Inflammatory macrophage treated with lipopolysaccharide for 1 hour (primary cell): ENCODE data around the gene ATP6V0C.
"Not testable (repeated sequence)": the region's sequence is repeated elsewhere in the genome, so short reads cannot be mapped to it uniquely, and the experiment has no call there.

Experiments
- DNase-seq, 2 donors: peaks; one replicate each; pipeline ENCODE4 v3.0.0-alpha.2; 2020 to 2022

Gene ATP6V0C

DNA sequence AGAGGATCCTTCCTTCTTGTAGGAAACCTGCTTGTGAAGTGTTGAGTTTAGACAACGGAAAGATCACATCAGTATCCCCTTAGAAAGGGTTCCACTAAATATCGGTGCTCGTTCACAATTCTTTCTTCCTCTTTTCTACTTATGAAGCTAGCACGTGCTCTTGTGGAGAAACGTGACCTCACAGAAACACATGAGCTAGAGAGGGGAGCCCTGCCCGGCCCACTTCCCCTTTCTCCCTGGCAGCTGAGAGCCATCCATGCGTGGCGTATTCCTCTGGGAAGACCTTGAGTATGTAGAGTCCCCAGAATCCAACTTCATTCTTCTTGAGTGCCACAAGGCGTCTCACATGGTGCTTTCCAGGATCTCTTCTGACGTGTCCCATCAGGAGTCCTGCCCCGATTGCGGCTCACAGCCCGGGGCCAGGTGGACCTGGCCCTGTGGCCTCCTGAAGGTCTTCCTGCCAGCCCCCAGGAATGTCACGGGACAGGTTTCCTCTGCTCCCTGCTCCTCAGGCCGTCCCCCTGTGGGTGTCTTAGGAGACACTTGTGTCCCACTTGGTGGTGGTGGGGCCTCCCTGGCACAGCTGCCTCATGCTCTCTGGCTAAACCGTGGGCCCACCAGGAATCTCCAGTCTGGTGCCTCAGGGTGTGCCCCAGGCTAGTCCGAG is 46.5 kb downstream of the ATP6V0C start:
- not testable (repeated sequence) for DNase-seq

DNA sequence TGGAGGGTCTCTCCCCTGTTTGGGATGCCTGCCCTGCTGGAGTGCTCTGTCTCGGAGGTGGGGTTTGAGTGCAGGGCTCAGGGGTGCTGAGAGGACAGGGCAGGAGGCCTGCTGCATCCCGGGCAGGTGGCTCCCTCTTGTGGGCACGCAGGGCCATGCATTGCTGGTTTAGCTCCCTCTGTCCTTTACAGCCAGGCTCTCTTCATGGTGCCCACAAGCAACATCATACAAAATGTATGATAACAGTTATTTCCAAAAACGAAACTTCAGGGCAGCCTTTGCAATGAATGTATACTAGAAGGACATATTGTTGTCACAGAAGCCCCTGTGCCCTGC is 47.0 kb downstream of the ATP6V0C start:
- not testable (repeated sequence) for DNase-seq

DNA sequence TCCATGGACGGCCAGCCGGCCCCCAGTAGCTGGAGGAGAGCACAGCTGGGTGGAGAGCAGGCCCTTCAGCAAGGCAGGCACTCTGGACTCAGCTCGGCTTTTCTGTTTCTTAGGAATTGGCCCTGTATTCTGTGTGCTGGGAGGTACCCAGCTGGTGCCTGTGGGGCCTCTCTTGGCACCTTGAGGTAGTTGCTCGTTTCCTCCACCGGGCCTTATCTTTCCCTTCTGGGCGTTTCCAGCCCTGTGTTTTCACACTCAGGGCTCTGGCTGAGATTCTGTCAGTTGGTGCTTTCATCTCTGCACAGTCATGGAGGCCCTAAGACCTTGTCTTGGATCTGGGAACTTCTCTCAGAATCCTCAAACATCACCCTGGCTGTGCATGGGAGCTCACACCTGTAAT is 53.8 kb downstream of the ATP6V0C start:
- DNase-seq, result not testable (repeated sequence)

DNA sequence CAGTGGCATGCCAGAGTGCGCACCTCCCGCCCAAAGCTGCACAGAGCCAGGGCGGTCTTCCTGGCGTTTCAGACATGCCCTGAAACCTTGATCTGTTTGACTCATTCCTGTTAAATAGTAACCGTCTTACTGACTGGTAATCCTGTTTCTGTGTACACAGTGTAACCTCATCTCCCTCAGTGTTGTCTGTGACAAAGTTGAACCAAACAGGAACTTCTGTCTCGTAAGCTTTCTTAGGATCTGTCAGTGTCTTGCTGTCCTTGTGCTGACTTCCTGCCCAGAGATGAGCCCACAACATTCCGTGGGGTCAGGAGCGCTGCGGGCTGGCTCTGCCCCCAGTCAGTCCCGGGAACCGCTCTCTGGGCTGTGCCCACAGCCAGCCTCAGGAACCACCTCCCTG is 54.8 kb downstream of the ATP6V0C start:
- not testable (repeated sequence) for DNase-seq
